SU-DHL-6 (cell line): ENCODE measurements around the gene PRKCA.

Source experiments
- H2AFZ ChIP-seq: fragments of 200-600 bp; sonication (generic); 2 replicates; pipeline ENCODE4 v1.6.1; 2014; ENCODE audit warnings: low read depth, mild to moderate bottlenecking, moderate library complexity, mixed read lengths, antibody characterized with exemption, low read length; ENCODE audit not compliant: severe bottlenecking
- H3F3A ChIP-seq: fragments of 200-600 bp; shearing (Covaris generic); 2 replicates; pipeline ENCODE4 v1.6.0; 2016; ENCODE audit warnings: antibody characterized with exemption, mild to moderate bottlenecking; ENCODE audit not compliant: insufficient read depth
- H3K27ac ChIP-seq: fragments of 200-600 bp; sonication (generic); 2 replicates; pipeline ENCODE4 v1.5.1; 2016; ENCODE audit warnings: low read depth, mild to moderate bottlenecking, low read length, moderate library complexity, mixed read lengths
- H3K27me3 ChIP-seq: fragments of 200-600 bp; sonication (generic), shearing (Covaris generic); 2 replicates; pipeline ENCODE4 v1.6.0; 2014; ENCODE audit warnings: mild to moderate bottlenecking, low read length
- H3K36me3 ChIP-seq: fragments of 200-600 bp; sonication (generic); 2 replicates; pipeline ENCODE4 v1.6.1; 2014; ENCODE audit warnings: mild to moderate bottlenecking, low read length, mixed read lengths
- H3K4me2 ChIP-seq: fragments of 300-600, 200-600 bp; shearing (Covaris generic), sonication (generic); 2 replicates; pipeline ENCODE4 v1.6.0; 2014; ENCODE audit warnings: low read length, low read depth, mild to moderate bottlenecking; ENCODE audit not compliant: poor library complexity, severe bottlenecking
- H3K4me3 ChIP-seq: fragments of 200-600 bp; sonication (generic); 2 replicates; pipeline ENCODE4 v1.5.1; 2014; ENCODE audit warnings: antibody characterized with exemption, low read length, mild to moderate bottlenecking, mixed read lengths; ENCODE audit not compliant: insufficient read depth, poor library complexity, severe bottlenecking
- H3K79me2 ChIP-seq: fragments of 200-600 bp; sonication (generic); 2 replicates; pipeline ENCODE4 v1.6.1; 2014; ENCODE audit warnings: mild to moderate bottlenecking, low read length, moderate library complexity; ENCODE audit not compliant: insufficient read depth
- H3K9ac ChIP-seq: fragments of 200-600 bp; sonication (generic); 2 replicates; pipeline ENCODE4 v1.7.0; 2014; ENCODE audit warnings: mild to moderate bottlenecking, low read length
- H3K9me2 ChIP-seq: fragments of 200-600 bp; sonication (generic); replicated peaks from 2 replicates; pipeline ENCODE4 v1.6.1; 2014; ENCODE audit warnings: low read length; ENCODE audit not compliant: insufficient read depth
- H3K9me3 ChIP-seq: fragments of 200-600 bp; sonication (generic); 2 replicates; pipeline ENCODE4 v1.6.1; 2014; ENCODE audit warnings: low read length, mixed read lengths; ENCODE audit not compliant: insufficient read depth
- H4K20me1 ChIP-seq: fragments of 200-600 bp; sonication (generic); 2 replicates; pipeline ENCODE4 v1.6.1; 2014; ENCODE audit warnings: low read depth, mild to moderate bottlenecking, antibody characterized with exemption, low read length, moderate library complexity, mixed read lengths
- CTCF ChIP-seq: fragments of 200-600 bp; sonication (generic); IDR thresholded peaks from one replicate; pipeline ENCODE4 v1.5.1; 2017; ENCODE audit warnings: antibody characterized with exemption, mild to moderate bottlenecking, low read length, moderate library complexity; ENCODE audit not compliant: insufficient read depth, poor library complexity, severe bottlenecking
- EZH2phosphoT487 ChIP-seq: fragments of 200-600 bp; sonication (generic), shearing (Covaris generic); conservative IDR thresholded peaks from 2 replicates; pipeline ENCODE4 v1.6.1; 2018; ENCODE audit warnings: mild to moderate bottlenecking, antibody characterized with exemption, low read length, moderate library complexity, mixed read lengths

Gene PRKCA

GRCh38 chr17:66260275-66260674, 42.1 kb upstream of the PRKCA start:
- no peaks in the 10 kb centered on the region for H4K20me1 ChIP-seq
- TF ChIP-seq EZH2phosphoT487 (no peak), CTCF (no peak)
- no peak overlapping the region for H2AFZ ChIP-seq
- no peak overlapping the region for H3K27ac ChIP-seq
- no peak overlapping the region for H3K4me2 ChIP-seq
- H3K9ac ChIP-seq = no peak overlapping the region
- H3K4me3 ChIP-seq = no peak overlapping the region
- H3K36me3 ChIP-seq = no peaks in the 10 kb centered on the region
- H3K9me2 ChIP-seq = no peaks in the 10 kb centered on the region
- H3K79me2 ChIP-seq = no peaks in the 10 kb centered on the region
- no peaks in the 10 kb centered on the region for H3K9me3 ChIP-seq
- no peaks in the 10 kb centered on the region for H3K27me3 ChIP-seq
- H3F3A ChIP-seq = no peaks in the 10 kb centered on the region

GRCh38 chr17:66260688-66261087, 41.7 kb upstream of the PRKCA start:
- Histone ChIP-seq H3K36me3 (no peaks in the 10 kb centered on the region), H3F3A (no peaks in the 10 kb centered on the region), H3K4me3 (no peak overlapping the region), H2AFZ (no peak overlapping the region), H3K27me3 (no peaks in the 10 kb centered on the region), H3K9me2 (no peaks in the 10 kb centered on the region), H3K9ac (no peak overlapping the region), H3K4me2 (no peak overlapping the region), H3K27ac (no peak overlapping the region), H3K79me2 (no peaks in the 10 kb centered on the region), H4K20me1 (no peaks in the 10 kb centered on the region), H3K9me3 (no peaks in the 10 kb centered on the region)
- TF ChIP-seq EZH2phosphoT487 (no peak), CTCF (no peak)

- Histone ChIP-seq H3K36me3 (no peaks in the 10 kb centered on the region), H3K9ac (no peak overlapping the region), H3K79me2 (no peaks in the 10 kb centered on the region), H3F3A (no peaks in the 10 kb centered on the region), H3K9me3 (no peaks in the 10 kb centered on the region), H3K27ac (no peak overlapping the region), H3K4me3 (no peak overlapping the region), H3K27me3 (no peaks in the 10 kb centered on the region), H4K20me1 (no peaks in the 10 kb centered on the region), H2AFZ (no peak overlapping the region), H3K4me2 (no peak overlapping the region), H3K9me2 (no peaks in the 10 kb centered on the region)
- no peak for TF ChIP-seq EZH2phosphoT487
- TF ChIP-seq CTCF = no peak
These were observed 39.6 kb upstream of the PRKCA start for GRCh38 chr17:66262767-66263166.
